Chondrocyte (in vitro differentiated cells): ENCODE measurements around the gene TSEN54. TPM values are rescaled to one million over a fixed set of nuclear protein-coding genes. Genes with fewer than 3 reads are reported as not detected.

Experiments
- DNase-seq: peaks from one replicate; pipeline ENCODE4 v3.0.0; 2021; ENCODE audit warnings: mixed read lengths, low spot score
- H3K27ac Mint-ChIP-seq: one replicate; pipeline ENCODE4 v1.8.0; 2021; ENCODE audit warnings: mild to moderate bottlenecking, moderate library complexity, mixed read lengths; ENCODE audit not compliant: unreplicated experiment
- H3K27me3 Mint-ChIP-seq: 2 replicates; pipeline ENCODE4 v1.8.0; 2021; ENCODE audit warnings: low read depth, mixed read lengths
- H3K36me3 Mint-ChIP-seq: 2 replicates; pipeline ENCODE4 v1.8.0; 2021; ENCODE audit warnings: low read depth, mixed read lengths
- H3K4me1 Mint-ChIP-seq: 2 replicates; pipeline ENCODE4 v1.8.0; 2021; ENCODE audit warnings: low read depth, mild to moderate bottlenecking, mixed read lengths
- H3K4me3 Mint-ChIP-seq: one replicate; pipeline ENCODE4 v1.8.0; 2021; ENCODE audit warnings: mild to moderate bottlenecking, moderate library complexity, mixed read lengths; ENCODE audit not compliant: unreplicated experiment
- H3K9me3 Mint-ChIP-seq: 2 replicates; pipeline ENCODE4 v1.8.0; 2021; ENCODE audit warnings: low read depth, mixed read lengths
- total RNA-seq: library from RNA; stranded (reverse); gene quantifications from 3 replicates; pipeline ENCODE4 v1.2.1, GENCODE V29; 2021
- TF ChIP-seq, protein P1 (sequence below): fragments of 200-600 bp; sonication (generic); IDR thresholded peaks from 2 replicates; pipeline ENCODE4 v1.5.0; 2021; ENCODE audit warnings: antibody characterized with exemption, mild to moderate bottlenecking, moderate library complexity

TSEN54 gene
- total RNA-seq, 1 donor from 2014 or later = 12.2 TPM

DNA sequence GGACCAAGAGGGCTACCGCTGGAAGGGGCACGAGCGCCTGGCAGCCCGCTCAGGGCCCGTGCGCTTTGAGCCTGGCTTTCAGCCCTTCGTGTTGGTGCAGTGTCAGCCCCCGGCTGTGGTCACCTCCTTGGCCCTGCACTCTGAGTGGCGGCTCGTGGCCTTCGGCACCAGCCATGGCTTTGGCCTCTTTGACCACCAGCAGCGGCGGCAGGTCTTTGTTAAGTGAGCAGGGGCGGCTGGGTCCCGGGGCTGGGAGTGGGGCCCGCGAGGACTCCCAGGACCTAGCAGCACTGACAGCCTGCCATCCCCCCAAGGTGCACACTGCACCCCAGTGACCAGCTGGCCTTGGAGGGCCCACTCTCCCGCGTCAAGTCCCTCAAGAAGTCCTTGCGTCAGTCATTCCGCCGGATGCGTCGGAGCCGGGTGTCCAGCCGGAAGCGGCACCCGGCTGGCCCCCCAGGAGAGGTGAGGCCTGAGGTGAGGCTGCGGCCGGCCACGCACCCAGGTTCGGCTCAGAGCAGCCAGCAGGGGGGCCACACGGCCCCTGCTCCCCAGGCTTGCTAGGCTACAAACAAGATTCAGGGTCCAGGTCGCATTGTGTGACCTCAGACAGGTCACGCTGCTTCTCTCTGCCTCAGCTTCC, 53.8 kb downstream of the TSEN54 start:
- Mint-ChIP-seq H3K27me3 (peaks cover 7% of the 10 kb centered on the region), H3K36me3 (no peaks in the 10 kb centered on the region), H3K4me1 (no peaks in the 10 kb centered on the region), H3K9me3 (no peaks in the 10 kb centered on the region), H3K4me3 (no peak overlapping the region), H3K27ac (no peak overlapping the region)
- TF ChIP-seq, protein P1, sequence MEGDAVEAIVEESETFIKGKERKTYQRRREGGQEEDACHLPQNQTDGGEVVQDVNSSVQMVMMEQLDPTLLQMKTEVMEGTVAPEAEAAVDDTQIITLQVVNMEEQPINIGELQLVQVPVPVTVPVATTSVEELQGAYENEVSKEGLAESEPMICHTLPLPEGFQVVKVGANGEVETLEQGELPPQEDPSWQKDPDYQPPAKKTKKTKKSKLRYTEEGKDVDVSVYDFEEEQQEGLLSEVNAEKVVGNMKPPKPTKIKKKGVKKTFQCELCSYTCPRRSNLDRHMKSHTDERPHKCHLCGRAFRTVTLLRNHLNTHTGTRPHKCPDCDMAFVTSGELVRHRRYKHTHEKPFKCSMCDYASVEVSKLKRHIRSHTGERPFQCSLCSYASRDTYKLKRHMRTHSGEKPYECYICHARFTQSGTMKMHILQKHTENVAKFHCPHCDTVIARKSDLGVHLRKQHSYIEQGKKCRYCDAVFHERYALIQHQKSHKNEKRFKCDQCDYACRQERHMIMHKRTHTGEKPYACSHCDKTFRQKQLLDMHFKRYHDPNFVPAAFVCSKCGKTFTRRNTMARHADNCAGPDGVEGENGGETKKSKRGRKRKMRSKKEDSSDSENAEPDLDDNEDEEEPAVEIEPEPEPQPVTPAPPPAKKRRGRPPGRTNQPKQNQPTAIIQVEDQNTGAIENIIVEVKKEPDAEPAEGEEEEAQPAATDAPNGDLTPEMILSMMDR = no peak
- no peak for DNase-seq

DNA sequence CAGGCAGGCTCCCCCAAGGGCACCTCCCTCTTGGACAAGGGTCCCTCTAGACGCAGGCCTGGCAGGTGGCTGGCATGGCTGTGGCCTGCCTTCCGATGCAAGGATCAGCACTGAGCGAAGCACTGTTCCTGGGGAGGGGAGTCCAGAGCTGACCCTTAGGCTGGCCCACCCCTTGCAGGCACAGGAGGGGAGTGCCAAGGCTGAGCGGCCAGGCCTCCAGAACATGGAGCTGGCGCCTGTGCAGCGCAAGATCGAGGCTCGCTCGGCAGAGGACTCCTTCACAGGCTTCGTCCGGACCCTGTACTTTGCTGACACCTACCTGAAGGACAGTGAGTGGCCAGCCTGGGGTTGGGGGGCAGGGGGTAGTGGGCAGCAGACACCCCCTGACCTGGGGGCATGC, 54.4 kb downstream of the TSEN54 start:
- no peaks in the 10 kb centered on the region for H3K4me1 Mint-ChIP-seq
- peaks cover 7% of the 10 kb centered on the region for H3K27me3 Mint-ChIP-seq
- no peak overlapping the region for H3K27ac Mint-ChIP-seq
- TF ChIP-seq, protein P1 = no peak
- H3K36me3 Mint-ChIP-seq = peaks cover 2% of the 10 kb centered on the region
- no peak for DNase-seq
- H3K4me3 Mint-ChIP-seq = no peak overlapping the region
- H3K9me3 Mint-ChIP-seq = no peaks in the 10 kb centered on the region

DNA sequence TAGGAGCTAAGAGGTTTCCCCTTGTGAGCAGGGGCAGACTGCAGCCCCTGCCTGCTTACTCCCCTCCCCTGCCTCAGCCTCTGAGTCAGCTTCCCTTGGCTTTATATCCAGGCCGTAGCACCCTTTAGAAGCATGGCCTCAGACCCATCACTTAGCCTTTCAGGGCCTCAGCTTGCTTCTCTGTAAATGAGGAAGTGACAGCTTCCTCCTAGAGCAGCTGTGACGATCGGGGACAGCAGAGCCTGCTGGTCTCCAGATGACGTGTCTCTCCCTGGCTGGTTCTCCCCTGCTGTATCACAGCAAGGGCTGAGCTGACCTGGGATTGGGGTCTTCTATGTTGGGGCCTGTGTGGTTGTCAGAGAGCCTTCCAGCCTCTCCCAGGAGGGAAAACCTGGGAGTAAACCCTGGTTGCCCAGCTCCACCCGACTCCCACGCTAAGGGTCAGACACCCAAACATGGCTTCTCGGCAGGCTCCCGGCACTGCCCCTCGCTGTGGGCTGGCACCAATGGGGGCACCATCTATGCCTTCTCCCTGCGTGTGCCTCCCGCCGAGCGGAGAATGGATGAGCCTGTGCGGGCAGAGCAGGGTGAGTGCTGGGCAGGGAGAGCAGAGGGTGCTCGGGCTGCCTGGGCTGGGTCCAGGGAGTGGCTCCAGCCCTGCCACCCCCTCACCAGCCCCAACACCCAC, 55.0 kb downstream of the TSEN54 start:
- H3K27me3 Mint-ChIP-seq = peaks cover 5% of the 10 kb centered on the region
- TF ChIP-seq, protein P1 = no peak
- no peak overlapping the region for H3K4me3 Mint-ChIP-seq
- no peak for DNase-seq
- H3K9me3 Mint-ChIP-seq = no peaks in the 10 kb centered on the region
- H3K27ac Mint-ChIP-seq = no peak overlapping the region
- peaks cover 2% of the 10 kb centered on the region for H3K36me3 Mint-ChIP-seq
- no peaks in the 10 kb centered on the region for H3K4me1 Mint-ChIP-seq

DNA sequence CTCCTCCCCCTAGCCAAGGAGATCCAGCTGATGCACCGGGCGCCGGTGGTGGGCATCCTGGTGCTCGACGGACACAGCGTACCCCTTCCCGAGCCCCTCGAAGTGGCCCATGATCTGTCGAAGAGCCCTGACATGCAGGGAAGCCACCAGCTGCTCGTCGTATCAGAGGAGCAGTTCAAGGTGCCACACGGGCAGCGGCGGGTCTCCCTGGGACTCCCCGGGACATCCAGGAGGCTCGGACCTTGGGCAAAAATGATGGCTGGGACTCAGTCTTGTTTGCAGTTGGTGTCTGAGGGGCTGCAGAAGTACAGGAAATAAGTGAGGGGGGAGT, 55.5 kb downstream of the TSEN54 start:
- H3K9me3 Mint-ChIP-seq = no peaks in the 10 kb centered on the region
- peaks cover 2% of the 10 kb centered on the region for H3K36me3 Mint-ChIP-seq
- no peak overlapping the region for H3K4me3 Mint-ChIP-seq
- DNase-seq = no peak
- peaks cover under 1% of the 10 kb centered on the region for H3K27me3 Mint-ChIP-seq
- H3K4me1 Mint-ChIP-seq = no peaks in the 10 kb centered on the region
- TF ChIP-seq, protein P1 = no peak
- no peak overlapping the region for H3K27ac Mint-ChIP-seq

DNA sequence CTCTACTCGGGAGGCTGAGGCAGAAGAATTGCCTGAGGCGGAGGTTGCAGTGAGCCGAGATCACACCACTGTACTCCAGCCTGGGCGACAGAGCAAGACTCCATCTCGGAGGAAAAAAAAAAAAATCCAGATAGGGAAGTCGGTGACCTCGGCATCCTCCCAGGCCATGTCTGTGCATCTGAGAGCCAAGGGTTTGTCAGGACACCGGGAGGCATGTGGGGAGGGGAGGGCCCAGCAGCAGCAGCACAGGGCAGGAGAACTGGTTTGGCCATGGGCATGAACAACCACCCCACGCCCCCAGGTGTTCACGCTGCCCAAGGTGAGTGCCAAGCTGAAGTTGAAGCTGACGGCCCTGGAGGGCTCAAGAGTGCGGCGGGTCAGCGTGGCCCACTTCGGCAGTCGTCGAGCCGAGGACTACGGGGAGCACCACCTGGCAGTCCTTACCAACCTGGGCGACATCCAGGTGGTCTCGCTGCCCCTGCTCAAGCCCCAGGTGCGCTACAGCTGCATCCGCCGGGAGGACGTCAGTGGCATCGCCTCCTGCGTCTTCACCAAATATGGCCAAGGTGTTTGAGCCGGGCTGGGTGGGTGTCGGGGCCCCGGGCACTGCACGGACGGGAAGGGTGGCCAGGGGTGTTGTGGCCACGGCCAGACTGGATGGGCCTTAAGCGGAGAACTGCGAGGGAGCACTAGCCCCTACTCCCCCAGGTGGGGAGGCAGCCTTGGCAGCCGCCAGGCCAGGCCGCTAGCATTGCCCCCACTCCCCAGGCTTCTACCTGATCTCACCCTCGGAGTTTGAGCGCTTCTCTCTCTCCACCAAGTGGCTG, 56.6 kb downstream of the TSEN54 start:
- DNase-seq = no peak
- Mint-ChIP-seq H3K27me3 (no peaks in the 10 kb centered on the region), H3K36me3 (peaks cover 2% of the 10 kb centered on the region), H3K27ac (no peak overlapping the region), H3K9me3 (no peaks in the 10 kb centered on the region), H3K4me3 (no peak overlapping the region), H3K4me1 (no peaks in the 10 kb centered on the region)
- TF ChIP-seq, protein P1 = no peak
